OCI-LY7 (cell line): ENCODE measurements around the gene TRAPPC10. TPM values are rescaled to one million over a fixed set of nuclear protein-coding genes. Genes with fewer than 3 reads are reported as not detected.
"Not testable (repeated sequence)": the region's sequence is repeated elsewhere in the genome, so short reads cannot be mapped to it uniquely, and the experiment has no call there.

ENCODE experiments used
- BruUV-seq: library from RNA; stranded (reverse); fragments of 400-500 nt; replicated peaks from 2 replicates; lab custom pipeline; 2021; lab: Mats Ljungman, UMichigan
- CTCF ChIA-PET: fragments of 300-600 bp; sonication (Branson Sonifier 250); formaldehyde crosslinking; loops from one replicate; lab custom pipeline; 2022; ENCODE audit warnings: antibody characterized with exemption; ENCODE audit not compliant: unreplicated experiment; lab: Charles Lee
- POLR2A ChIA-PET: fragments of 300-600 bp; sonication (Branson Sonifier 250); formaldehyde crosslinking; loops from one replicate; lab custom pipeline; 2022; ENCODE audit warnings: antibody characterized with exemption; lab: Charles Lee
- DNase-seq: peaks from one replicate; pipeline ENCODE4 v3.0.0-alpha.2; 2015; ENCODE audit warnings: low spot score
- H2AFZ ChIP-seq: fragments of 200-600 bp; sonication (generic), shearing (Covaris generic); 2 replicates; pipeline ENCODE4 v1.6.1; 2014; ENCODE audit warnings: mild to moderate bottlenecking, antibody characterized with exemption, low read length, moderate library complexity
- H3K27ac ChIP-seq: fragments of 200-600 bp; sonication (generic); 2 replicates; pipeline ENCODE4 v1.5.1; 2014; ENCODE audit warnings: mixed run types, low read depth, mild to moderate bottlenecking, moderate library complexity, low read length, inconsistent platforms; ENCODE audit not compliant: poor library complexity, severe bottlenecking
- H3K36me3 ChIP-seq: fragments of 200-600 bp; sonication (generic); 2 replicates; pipeline ENCODE4 v1.6.1; 2014; ENCODE audit warnings: mild to moderate bottlenecking, antibody characterized with exemption, low read length, moderate library complexity, mixed read lengths; ENCODE audit not compliant: insufficient read depth
- H3K4me1 ChIP-seq: fragments of 200-600 bp; sonication (generic); 2 replicates; pipeline ENCODE4 v1.5.1; 2014; ENCODE audit warnings: mild to moderate bottlenecking, low read length; ENCODE audit not compliant: insufficient read depth, poor library complexity, severe bottlenecking
- H3K4me2 ChIP-seq: fragments of 200-600 bp; sonication (generic); 2 replicates; pipeline ENCODE4 v1.6.1; 2014; ENCODE audit warnings: mild to moderate bottlenecking, low read length
- H3K4me3 ChIP-seq: fragments of 200-600 bp; sonication (generic); 2 replicates; pipeline ENCODE4 v1.5.1; 2014; ENCODE audit warnings: mild to moderate bottlenecking, low read depth, low read length; ENCODE audit not compliant: poor library complexity, severe bottlenecking
- H3K79me2 ChIP-seq: fragments of 200-600 bp; sonication (generic); 2 replicates; pipeline ENCODE4 v1.6.1; 2016; ENCODE audit warnings: low read depth, mild to moderate bottlenecking, low read length, moderate library complexity, mixed read lengths; ENCODE audit not compliant: insufficient read depth
- H3K9me2 ChIP-seq: fragments of 200-600 bp; sonication (generic); 2 replicates; pipeline ENCODE4 v1.6.1; 2016; ENCODE audit warnings: mild to moderate bottlenecking, low read length, mixed read lengths; ENCODE audit not compliant: insufficient read depth
- H3K9me3 ChIP-seq: fragments of 200-600 bp; sonication (generic); 2 replicates; pipeline ENCODE4 v1.6.1; 2014; ENCODE audit warnings: mild to moderate bottlenecking, mixed run types, low read length, mixed read lengths
- H4K20me1 ChIP-seq: fragments of 200-600 bp; sonication (generic); 2 replicates; pipeline ENCODE4 v1.6.1; 2014; ENCODE audit warnings: mild to moderate bottlenecking, antibody characterized with exemption, low read length, moderate library complexity, mixed read lengths; ENCODE audit not compliant: insufficient read depth
- intact Hi-C: fragments of 100-400 bp; cut with micrococcal nuclease; formaldehyde crosslinking; loops from one replicate; pipeline ENCODE4 v1.10.0; 2022; ENCODE audit not compliant: unreplicated experiment
- total RNA-seq, 2 experiments: library from RNA; depleted of rRNA in 1 of 2; stranded (reverse); fragments of >200 nt in 1 of 2; shearing (Covaris generic) in 1 of 2; gene quantifications; 2 replicates each; pipeline ENCODE4 v1.2.3, GENCODE V29; 2014 to 2022

Gene TRAPPC10
- total RNA-seq, 2 experiments from 2014 or later, result 37.4 to 54.7 TPM

GRCh38 chr21:44098964-44099363 lies 86.9 kb downstream of the TRAPPC10 start:
- intact Hi-C loops, H3K4me2 ChIP-seq, H3K9me2 ChIP-seq, H3K79me2 ChIP-seq, CTCF ChIA-PET, H4K20me1 ChIP-seq, H3K4me1 ChIP-seq, H3K36me3 ChIP-seq, POLR2A ChIA-PET, DNase-seq, H2AFZ ChIP-seq, H3K4me3 ChIP-seq, H3K9me3 ChIP-seq, BruUV-seq, H3K27ac ChIP-seq: not testable (repeated sequence)

DNA sequence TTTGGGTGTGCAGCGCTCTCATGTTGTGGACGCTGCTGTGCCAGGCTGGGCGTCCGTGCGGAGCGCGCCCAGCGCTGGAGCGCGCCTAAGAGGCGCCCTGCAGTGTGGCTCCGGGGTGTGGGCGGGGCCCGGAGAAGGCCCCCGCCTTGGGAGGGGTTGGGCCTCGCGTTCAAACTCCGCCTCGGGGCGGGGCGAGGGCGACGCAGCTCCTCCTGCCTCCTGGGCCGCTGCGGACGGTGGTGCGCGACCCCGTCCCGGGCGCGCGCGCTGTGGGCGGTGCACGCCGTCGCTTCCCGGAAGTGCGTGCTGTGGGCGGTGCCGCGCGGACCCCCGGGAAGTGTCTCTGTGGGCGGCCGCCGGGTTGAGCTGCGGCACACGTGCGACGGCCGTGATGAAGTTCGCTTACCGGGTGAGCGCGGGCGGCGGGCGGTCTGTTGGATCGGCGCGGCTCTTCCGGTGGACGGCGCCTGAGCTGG lies 95.0 kb downstream of the TRAPPC10 start, which contains the start of gene PWP2:
TSS of gene PWP2 (plus strand) at position 374 of the 476 bp plus-strand sequence. CDS start at position 392, 18 bp downstream.
- CTCF ChIA-PET, H4K20me1 ChIP-seq, H3K4me1 ChIP-seq, H2AFZ ChIP-seq, DNase-seq, H3K79me2 ChIP-seq, H3K27ac ChIP-seq, H3K4me2 ChIP-seq, POLR2A ChIA-PET, H3K9me2 ChIP-seq, H3K36me3 ChIP-seq, BruUV-seq, intact Hi-C loops, H3K9me3 ChIP-seq: not testable (repeated sequence)
- peak within 1 kb of the TSS; percentile 57 for H3K4me3 ChIP-seq

- DNase-seq, H3K4me2 ChIP-seq, H3K36me3 ChIP-seq, H3K79me2 ChIP-seq, H4K20me1 ChIP-seq, H3K9me2 ChIP-seq, CTCF ChIA-PET, H3K4me1 ChIP-seq, H3K27ac ChIP-seq, intact Hi-C loops, H3K9me3 ChIP-seq, POLR2A ChIA-PET, H2AFZ ChIP-seq, BruUV-seq: not testable (repeated sequence)
- H3K4me3 ChIP-seq, result peak overlapping the region; percentile 57
Measured at GRCh38 chr21:44107589-44107988, 95.5 kb downstream of the TRAPPC10 start.

GRCh38 chr21:44113702-44114371 lies 101.7 kb downstream of the TRAPPC10 start:
- H3K4me1 ChIP-seq, H4K20me1 ChIP-seq, BruUV-seq, DNase-seq, H3K9me2 ChIP-seq, H3K79me2 ChIP-seq, H3K4me3 ChIP-seq, H2AFZ ChIP-seq, H3K36me3 ChIP-seq, CTCF ChIA-PET, H3K27ac ChIP-seq, POLR2A ChIA-PET, H3K9me3 ChIP-seq, H3K4me2 ChIP-seq, intact Hi-C loops: not testable (repeated sequence)

DNA sequence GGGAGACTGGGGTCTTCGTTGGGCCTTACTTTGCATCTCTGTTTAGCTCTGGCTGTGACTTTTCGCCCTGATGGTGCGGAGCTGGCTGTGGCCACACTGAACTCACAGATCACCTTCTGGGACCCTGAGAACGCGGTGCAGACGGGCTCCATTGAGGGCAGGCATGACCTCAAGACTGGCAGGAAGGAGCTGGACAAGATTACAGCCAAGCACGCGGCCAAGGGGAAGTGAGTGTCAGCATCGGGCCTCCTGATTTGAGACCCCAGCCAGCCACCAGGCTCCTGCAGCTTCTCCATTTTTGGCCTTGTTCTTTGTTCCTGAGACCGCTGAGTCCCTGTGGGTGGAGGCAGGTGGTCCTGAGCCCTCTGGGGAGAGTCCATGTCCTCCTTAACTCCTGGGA lies 110.0 kb downstream of the TRAPPC10 start:
- H3K79me2 ChIP-seq, H2AFZ ChIP-seq, H3K4me1 ChIP-seq, H4K20me1 ChIP-seq, H3K4me2 ChIP-seq, BruUV-seq, H3K4me3 ChIP-seq, H3K9me3 ChIP-seq, CTCF ChIA-PET, H3K27ac ChIP-seq, POLR2A ChIA-PET, H3K9me2 ChIP-seq, DNase-seq, intact Hi-C loops, H3K36me3 ChIP-seq: not testable (repeated sequence)

- intact Hi-C loops, H3K4me3 ChIP-seq, CTCF ChIA-PET, H3K9me2 ChIP-seq, H3K4me2 ChIP-seq, H3K9me3 ChIP-seq, H3K4me1 ChIP-seq, H3K79me2 ChIP-seq, H4K20me1 ChIP-seq, DNase-seq, H2AFZ ChIP-seq, BruUV-seq, H3K36me3 ChIP-seq, H3K27ac ChIP-seq, POLR2A ChIA-PET: not testable (repeated sequence)
Measured at GRCh38 chr21:44127827-44128226, 115.7 kb downstream of the TRAPPC10 start.
